Erythroblast (primary cell): ENCODE measurements around the gene RNF180.

Experiments
- GATA1 ChIP-seq: IDR thresholded peaks from 2 replicates; pipeline ENCODE4 v1.6.1; 2011; ENCODE audit warnings: low read depth, mild to moderate bottlenecking, control low read depth, low read length, moderate library complexity
- POLR2A ChIP-seq: IDR thresholded peaks from 2 replicates; pipeline ENCODE4 v1.6.1; 2011; ENCODE audit warnings: mild to moderate bottlenecking, low read length

- TF ChIP-seq POLR2A (no peak), GATA1 (no peak)
Observed at GRCh38 chr5:64160201-64160600, 5.4 kb upstream of the RNF180 start.
